Kidney capillary endothelial cell (primary cell): ENCODE data around the gene AGAP3.

Experiments
- DNase-seq: peaks from one replicate; pipeline ENCODE4 v3.0.0-alpha.2; 2018; ENCODE audit warnings: low spot score

The AGAP3 gene

GRCh38 chr7:151137076-151137675 lies 50.9 kb downstream of the AGAP3 start:
- DNase-seq: no peak

- DNase-seq: no peak
These were observed 51.5 kb downstream of the AGAP3 start for GRCh38 chr7:151137791-151138152.

DNA sequence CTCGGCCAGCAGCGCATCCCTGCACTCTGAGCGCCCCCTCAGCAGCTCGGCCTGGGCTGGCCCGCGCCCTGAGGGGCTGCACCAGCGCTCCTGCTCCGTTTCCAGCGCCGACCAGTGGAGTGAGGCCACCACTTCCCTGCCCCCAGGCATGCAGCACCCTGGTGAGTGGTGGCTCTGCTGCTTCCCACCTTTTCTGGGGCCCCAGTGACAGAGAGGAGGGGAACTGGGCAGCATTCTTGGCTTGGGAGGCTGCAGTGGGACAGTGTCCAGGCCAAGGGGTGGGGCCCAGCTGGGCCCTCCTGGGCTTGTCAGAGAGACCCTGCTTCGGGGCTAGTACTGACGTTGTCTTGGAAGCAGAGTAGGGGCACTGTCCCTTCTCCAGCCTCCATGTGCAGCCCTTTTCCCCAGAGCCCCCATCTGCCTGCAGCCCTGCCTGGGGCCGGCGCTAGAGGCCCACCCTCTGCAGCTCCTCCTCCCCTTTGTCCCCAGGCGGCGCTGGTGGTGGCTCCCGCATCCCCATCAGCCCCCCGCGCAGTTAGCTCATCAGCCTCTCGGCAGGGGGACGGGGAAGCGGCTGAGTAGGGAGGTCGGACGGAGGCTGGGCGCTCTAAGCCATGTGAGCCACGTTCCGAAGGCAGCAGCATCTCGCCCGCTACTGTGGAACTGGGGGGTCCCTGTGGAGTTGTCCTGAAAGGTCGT lies 52.0 kb downstream of the AGAP3 start:
- no peak for DNase-seq

DNA sequence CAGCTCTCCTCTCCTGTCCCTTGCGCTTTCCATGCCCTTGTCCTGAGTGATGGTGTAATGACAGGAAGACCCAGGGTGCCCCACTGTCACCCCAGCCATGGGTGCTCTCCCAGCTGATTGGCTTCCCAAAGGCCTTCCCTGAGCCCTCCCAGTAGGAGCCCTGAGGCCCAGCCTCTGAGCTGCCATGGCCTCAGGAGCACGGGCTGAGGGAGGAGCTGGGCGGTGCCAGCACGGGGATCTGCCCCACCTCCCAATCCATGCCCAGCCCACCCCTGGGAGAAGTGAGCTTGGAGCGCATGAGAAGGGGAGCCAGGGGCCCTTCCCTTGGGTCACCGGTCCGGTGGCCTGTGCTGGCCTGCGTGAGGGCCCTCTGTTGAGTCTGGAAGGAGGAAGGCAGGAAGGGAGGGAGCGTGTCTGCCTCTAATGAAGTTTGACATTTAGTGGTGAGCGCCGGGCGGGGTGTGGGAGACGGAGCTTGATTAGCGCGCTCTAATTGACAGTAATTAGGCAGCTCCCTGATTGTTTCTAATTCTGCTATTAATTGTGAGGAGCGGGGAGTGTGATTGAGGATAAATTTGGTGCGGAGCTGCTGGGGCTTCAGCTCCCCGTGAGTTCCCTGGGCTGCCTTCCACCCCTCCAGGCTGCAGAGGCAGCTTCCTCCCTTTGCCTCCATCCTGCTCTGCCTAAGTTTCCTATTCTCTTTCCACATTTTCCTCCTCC lies 53.0 kb downstream of the AGAP3 start:
- DNase-seq: no peak

DNA sequence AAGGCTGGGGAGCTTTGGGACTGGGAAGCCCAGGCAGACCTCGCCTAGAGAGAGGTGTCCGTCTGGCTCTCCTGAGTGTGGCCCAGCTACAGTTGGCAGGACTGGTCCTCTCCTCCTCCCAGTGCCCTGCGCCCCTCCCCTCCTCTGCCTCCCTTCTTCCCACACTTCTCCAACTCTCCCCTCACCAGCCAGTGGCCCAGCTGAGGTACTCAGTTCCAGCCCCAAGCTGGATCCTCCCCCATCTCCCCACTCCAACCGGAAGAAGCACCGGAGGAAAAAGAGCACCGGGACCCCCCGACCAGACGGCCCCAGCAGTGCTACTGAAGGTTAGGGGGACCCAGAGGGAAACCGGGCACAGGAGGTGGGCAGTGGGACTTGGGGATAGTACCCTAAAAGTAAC lies 53.5 kb downstream of the AGAP3 start:
- DNase-seq: no peak

GRCh38 chr7:151140826-151141225 lies 54.6 kb downstream of the AGAP3 start:
- DNase-seq: no peak

DNA sequence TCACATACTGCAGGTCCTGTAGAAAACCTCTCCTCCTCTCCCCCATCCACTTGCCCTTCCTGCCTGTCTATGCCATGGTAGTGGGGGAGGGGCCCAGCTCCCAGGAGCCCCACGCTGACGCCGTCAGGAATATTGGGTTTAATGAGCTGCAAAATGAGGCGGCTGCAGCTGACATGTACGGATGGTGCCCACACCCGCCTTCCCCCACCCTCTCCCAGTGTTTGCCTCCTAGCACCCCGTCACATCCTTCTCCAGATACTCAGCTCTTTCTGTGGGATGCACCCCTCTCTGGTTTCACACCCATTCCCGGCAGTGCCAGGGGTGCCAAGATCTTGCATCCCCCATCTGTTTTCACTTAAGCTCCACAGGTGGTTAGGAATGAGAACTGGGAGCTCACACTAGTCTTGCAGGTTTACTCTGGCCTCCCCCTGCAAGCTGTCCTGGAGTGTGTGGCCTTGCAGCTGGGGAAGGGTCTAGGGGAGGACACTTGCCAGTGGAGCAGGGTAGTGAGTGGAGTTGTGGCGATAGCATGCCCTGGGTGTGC lies 55.1 kb downstream of the AGAP3 start:
- no peak for DNase-seq

- no peak for DNase-seq
These were observed 55.8 kb downstream of the AGAP3 start for GRCh38 chr7:151141855-151142685.

- no peak for DNase-seq
These were observed 56.4 kb downstream of the AGAP3 start for GRCh38 chr7:151142686-151143040.

DNA sequence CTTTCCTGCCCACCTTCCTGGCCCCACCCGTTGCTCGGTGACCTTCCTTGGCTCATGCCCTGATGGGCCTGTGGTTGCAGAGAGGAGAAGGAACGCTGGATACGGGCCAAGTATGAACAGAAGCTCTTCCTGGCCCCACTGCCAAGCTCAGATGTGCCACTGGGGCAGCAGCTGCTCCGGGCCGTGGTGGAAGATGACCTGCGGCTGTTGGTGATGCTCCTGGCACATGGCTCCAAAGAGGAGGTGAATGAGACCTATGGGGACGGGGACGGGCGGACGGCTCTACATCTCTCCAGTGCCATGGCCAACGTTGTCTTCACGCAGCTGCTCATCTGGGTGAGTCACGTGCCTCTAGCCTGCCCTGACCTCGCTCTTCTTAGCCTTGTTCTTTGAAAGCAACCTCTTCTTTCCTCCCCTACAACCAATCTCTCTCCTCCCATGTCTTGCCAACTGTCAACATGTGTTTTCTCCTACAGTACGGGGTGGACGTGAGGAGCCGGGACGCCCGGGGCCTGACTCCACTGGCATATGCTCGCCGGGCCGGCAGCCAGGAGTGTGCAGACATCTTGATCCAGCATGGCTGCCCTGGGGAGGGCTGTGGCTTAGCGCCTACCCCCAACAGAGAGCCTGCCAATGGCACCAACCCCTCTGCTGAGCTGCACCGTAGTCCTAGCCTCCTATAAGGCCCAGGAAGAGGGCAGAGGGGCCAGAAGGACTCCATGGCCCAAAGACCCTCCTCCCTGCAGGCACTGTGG lies 57.2 kb downstream of the AGAP3 start:
- DNase-seq: no peak

DNA sequence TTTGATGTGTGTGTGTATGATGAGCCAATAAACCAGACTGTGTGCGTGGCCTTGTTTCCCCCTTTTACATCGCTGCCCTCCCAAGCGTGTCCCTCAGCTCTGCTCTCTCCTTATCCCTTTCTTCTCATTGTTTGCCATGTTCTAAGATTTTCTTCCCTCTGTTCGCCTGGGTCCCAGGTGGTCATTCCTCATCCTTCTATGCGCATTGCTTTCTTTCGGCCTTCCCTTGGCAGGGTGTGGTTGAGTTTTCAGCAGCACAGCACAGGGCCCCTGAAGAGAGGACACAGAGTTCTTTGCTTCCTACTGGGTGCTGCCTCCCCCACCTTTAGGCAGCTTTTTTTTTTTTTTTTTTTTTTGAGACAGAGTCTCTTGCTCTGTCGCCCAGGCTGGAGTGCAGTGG lies 58.1 kb downstream of the AGAP3 start:
- DNase-seq: no peak

GRCh38 chr7:151146761-151147160 lies 60.5 kb downstream of the AGAP3 start:
- DNase-seq: no peak

- DNase-seq: no peak
These were observed 62.3 kb downstream of the AGAP3 start for GRCh38 chr7:151148319-151149259.

- no peak for DNase-seq
These were observed 64.1 kb downstream of the AGAP3 start for GRCh38 chr7:151150388-151150787.

- no peak for DNase-seq
These were observed 66.6 kb downstream of the AGAP3 start for GRCh38 chr7:151152643-151153513.

DNA sequence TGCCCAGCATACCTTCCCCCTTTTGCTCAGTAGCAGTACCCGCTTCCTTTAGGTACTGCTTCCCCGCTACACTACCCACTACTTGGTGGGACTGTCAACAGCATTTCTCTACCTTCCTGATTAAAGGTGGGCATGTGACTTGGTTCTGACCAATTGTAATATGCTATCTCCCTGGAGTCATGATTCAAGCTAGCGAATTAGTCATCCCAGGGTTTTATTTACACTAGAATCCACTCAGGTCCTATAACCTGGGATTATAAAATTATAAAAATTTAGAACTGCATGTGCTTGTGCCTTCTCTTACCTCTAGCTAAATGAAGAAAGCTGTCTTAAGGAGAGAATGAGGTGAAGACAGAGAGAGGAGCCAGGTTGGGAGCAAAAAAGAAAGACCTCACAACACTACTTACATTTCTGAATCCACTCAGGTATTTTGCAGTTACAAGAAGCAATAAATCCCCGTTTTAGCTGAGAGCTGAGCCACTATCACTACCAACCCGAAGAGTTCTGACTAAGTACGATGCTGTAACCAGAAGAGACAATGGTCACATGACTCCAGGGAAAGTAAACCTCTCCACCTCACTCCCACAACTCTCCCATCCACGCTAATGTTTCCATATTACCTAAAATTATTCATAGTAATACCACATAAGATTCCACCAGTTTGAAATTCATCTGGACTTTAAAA lies 71.5 kb downstream of the AGAP3 start:
- no peak for DNase-seq

DNA sequence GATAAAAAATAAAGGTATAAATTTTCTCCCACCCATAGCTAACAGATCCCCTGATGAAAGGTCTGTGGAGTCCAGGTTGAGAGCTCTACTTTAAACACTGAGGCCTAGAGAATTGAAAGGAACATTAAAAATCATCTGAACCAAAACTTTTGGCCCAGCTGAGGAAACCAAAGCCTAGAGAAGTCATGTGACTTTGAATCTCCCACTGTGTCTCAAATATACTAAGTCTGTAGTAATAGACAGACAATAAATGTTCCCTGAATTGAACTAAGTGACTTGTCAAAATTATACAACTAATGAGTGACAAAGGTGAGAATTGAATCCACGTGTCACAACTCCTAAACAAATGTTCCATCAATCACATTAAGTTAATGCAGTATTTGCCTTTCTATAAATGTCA lies 75.5 kb downstream of the AGAP3 start:
- no peak for DNase-seq

- DNase-seq: no peak
These were observed 80.4 kb downstream of the AGAP3 start for GRCh38 chr7:151166629-151167196.
